GM18511 (cell line): ENCODE results near the gene DTX3L.
A peak's percentile ranks its signal among the peaks of the same experiment; 100 is the strongest.

Source experiments
- ATAC-seq: cut with Tn5 transposase; IDR thresholded peaks from one replicate; pipeline ENCODE4 v1.9.1; 2021; ENCODE audit warnings: mild to moderate bottlenecking, moderate library complexity; ENCODE audit not compliant: unreplicated experiment

DTX3L gene

DNA sequence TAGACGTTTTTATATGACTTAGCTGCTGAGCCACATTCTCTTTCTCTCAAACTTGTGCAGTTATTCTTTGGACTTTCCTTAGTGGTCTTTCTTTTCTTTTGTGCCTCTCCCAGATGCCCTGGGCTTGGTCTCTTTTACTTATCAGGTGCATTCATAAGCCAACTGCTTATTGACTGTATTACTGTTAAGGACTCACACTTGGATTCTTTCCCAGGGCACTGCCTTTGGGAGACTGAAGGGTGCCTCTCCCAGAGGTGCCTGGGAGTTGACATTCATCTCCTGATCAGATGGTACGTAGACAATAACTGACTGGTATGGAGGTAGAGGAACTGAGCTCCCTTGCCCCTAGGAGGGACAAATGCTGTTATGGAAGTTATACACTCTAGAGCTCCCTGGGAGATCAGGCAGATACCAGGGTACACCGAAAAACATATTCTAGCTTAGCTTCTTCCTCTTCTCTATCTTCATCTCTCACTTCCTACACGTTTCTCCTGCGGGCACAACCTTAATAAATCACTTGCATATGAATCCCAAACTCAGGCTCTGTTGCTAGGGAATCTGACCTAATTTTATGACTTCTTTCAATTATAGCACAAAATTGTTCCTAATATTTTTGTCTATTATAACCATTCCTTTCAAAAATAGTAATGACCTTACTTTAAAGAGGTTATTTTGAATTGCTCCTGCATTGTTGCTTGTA is 38.0 kb downstream of the DTX3L start:
- ATAC-seq: no peak

DNA sequence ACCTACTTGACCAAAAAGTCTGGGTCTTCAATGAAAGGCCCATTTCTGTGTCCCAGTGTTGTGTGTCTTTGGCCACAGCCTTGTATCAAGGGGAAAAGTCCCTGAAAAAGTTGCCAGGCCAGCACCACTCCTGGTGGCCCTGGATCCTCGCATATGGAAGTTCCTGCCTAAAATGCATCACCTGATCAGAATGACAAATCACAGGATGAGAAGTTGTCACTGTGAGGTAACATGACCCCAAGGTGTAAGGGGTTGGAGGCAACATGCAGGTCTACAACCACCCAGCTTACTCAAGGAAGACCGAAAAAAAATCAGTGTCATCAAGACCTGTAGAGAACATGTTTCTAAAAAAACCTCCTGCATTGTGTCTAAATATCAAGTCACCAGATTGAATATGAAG is 38.9 kb downstream of the DTX3L start:
- no peak for ATAC-seq

DNA sequence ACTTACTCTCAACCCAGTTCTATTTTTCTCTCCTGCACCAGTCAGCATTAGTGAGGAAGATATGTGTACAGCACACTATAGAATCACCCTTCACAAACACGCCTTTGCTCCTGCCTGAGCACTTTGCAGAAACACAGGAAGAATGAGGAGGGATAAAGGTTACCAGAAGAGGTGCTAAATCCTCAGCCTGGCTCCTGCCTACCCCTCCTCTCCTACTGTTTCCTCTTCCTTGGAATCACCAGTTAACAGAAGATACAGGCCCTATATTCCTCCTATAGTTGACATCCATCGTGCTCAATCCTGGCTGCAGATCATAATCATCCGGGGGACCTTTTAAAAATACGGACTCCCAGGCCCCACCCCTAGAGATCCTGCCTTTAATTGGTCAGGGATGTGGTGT is 42.2 kb downstream of the DTX3L start:
- no peak for ATAC-seq

DNA sequence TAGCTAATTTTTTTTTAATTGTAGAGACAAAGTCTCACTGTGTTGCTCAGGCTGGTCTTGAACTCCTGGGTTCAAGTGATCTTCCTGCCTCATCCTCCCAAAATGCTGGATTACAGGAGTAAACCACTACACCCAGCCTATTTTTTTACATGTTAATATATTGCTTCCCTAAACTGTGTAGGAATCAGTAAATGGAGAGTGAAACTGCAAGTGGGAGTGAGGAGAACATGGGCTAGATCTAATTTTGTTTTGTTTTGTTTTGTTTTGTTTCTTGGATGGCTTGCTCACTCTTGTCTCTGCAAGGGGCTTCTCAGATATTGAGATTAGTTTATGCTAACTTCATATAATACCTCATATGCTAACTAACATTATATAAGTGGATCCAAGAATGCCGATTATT is 44.8 kb downstream of the DTX3L start:
- ATAC-seq: no peak

DNA sequence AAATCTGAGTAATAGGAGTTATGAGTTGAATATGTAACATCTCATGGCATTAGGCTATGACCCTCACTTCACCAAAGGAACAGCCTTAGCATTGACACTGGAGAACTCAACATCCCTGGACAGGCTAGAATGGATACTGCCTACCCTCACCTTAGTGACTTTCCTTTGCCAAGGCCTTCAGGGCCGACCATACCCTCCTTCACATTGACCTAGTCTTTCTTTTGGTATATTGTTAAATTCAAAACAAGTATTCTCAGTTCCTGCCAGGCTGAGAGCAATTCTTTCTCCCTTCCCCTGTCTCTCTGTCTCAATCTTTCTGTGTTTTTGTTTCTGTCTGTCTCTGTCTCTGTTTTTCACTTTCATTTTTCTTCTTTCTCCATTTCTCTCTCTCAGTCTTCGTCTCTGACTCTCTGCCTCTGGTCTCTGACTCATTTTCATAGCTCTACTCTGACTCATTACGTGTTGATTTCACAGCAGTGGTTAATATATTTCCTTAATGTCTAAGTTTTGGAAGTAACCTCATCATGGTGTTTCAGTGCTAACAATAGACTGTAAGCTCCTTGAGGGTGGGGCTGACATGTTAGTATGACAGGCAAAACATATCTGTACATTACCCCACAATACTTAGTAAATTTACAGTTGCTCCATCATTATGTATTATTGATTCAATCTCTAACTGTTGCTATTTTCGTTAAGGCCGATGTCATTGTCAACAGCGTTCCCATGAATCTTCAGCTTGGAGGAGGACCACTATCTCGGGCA is 45.8 kb downstream of the DTX3L start:
- ATAC-seq: peak; percentile 96

DNA sequence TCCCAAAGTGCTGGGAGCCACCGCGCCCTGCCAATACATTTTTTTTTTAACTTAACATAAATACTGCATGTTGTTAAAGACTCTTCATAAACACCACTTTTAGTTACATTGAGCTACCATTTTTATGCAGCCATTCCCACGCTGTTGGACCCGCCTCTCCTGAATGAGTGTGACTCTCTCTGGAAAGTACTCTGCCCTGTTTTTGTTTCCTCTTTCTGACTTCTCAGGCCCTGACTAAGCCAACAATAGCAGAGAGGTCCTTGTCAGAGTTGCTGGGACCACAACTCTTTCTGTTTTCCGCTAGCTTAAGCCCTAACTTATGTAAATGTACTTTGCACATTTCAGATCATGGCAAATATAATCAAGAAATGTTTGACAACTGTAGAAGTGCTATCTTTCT is 48.6 kb downstream of the DTX3L start:
- ATAC-seq: no peak

DNA sequence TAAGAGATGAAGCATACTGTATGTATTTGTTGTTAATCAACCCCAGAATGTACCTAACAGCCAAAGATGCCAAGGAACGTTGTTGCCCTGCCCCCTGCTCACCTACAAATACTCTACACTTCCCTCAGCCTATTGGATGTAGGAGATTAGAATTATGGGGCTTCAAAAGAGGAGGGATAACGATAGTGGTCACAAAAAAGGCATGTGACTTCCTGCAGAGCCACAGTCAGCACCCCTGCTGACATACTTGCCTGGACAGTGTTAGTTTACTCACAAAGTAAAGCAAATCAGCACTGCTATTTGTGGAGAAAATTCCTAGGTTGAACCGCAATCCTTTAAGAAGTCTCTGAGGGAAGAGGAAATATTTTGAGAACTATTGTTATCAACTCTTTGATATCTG is 51.2 kb downstream of the DTX3L start:
- no peak for ATAC-seq

DNA sequence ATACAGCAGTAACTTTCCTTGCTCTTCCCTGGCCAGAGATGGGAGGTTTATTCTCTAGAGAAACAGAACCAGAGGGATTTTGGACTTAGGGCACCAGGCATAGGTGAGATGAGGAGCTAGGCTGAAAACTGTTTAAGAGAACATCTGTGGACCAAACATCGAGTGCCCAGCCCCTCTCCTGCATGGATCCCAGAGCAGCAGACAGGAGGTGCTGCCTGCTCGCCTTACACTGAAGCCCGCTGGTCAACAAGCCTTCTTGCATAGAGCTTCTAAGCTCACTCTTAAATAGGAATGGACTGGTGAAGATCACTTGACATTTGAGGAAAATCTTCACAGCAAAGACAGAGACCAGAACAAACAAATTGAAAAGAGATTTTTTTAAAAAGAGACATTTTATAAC is 54.5 kb downstream of the DTX3L start:
- no peak for ATAC-seq

DNA sequence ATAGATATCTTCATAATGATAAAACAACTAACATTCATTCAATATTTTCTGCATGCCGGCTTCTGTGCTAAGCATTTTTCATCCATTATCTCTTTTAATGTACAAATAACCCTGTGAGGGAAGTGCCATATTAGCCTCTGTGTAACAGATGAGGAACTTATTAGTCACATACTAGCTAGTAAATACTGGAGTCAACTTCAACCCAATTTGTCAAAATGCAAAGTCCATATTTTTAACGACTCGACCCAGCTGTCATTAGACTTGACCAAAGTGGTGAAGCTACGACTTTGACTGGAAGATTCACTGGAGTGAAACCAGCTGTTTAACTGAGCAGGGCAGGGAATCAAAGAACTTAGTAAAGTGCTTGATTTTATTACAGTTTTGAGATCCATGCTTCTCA is 54.9 kb downstream of the DTX3L start:
- no peak for ATAC-seq

DNA sequence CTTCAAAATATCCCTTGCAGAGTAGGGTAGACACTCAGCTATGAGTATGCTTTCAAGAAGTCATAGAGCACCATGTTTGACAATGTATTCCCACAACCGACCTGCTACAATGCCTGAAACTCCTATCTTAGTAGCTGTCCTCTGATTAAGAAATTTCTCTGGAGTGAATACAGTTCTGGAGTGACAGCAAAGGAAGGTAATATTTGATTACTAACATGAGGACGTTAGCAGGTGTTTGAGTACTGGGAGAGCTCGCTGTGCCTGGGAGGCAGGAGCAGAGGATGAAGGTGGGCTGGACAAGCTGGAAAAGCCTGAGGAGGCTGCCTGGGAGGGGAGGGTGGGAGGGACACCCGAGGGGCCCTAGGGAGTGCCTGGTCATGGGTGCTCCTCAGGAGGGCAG is 56.3 kb downstream of the DTX3L start:
- ATAC-seq: no peak

DNA sequence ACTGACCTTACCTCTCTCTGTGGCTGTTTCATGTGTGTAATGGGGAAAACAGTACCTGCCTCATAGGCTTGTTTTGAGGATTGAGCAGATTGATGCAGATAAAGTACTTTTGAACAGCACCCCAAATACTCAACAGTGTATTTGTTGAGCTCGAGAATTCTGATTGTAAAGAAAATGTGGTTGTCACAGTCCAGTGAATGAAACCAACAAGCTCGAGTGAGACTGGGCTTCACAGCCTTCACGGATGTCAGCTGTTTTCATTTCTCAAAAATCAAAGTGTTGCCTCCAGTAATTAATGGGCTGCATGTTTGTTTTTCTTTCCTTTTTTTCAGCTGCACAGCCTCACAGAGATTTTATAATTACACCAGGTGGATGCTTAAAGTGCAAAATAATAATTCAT is 57.0 kb downstream of the DTX3L start:
- ATAC-seq: peak; percentile 48

DNA sequence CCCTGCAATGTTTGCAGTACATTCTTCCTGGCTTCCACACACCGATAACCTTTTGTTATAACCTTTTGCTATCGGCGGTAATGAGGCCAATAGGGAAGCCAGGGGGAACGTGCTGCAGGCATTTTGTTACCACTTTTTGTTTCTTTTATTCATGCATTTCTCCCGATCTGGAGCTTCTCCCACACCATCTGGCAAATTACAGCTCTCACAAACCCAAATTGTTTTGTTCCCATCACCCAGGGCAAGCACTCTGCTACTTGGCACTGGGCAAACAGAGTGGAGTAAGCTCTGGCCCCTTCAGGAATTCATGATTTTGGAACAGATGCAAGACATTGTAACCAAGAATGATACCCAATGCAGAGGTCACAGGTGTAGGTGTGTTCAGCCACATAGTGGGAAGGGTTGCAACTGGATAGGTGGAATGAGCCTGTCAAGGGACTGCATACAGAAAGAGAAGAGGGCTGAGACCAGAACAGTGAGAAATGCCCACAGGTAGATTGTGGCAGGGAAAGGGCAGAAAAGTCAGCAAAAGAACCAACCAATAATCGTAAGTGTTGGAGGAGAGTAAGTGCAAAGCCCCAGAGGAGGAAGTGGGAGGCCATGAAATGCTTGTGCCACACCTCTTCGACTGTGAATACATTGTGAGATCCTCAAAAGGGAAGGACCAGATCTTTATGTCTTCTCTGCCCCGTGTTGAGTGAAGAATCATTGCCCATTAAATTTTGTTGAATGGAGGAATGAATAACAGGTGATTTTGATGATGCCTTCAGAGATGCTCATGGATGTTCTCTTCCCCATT is 59.1 kb downstream of the DTX3L start:
- no peak for ATAC-seq
